HG03342 (cell line): ENCODE measurements around the gene CDC42EP2.

Experiments
- ATAC-seq: cut with Tn5 transposase; IDR thresholded peaks from one replicate; pipeline ENCODE4 v1.9.1; 2021; ENCODE audit warnings: mild to moderate bottlenecking, moderate library complexity; ENCODE audit not compliant: unreplicated experiment

Gene CDC42EP2

DNA sequence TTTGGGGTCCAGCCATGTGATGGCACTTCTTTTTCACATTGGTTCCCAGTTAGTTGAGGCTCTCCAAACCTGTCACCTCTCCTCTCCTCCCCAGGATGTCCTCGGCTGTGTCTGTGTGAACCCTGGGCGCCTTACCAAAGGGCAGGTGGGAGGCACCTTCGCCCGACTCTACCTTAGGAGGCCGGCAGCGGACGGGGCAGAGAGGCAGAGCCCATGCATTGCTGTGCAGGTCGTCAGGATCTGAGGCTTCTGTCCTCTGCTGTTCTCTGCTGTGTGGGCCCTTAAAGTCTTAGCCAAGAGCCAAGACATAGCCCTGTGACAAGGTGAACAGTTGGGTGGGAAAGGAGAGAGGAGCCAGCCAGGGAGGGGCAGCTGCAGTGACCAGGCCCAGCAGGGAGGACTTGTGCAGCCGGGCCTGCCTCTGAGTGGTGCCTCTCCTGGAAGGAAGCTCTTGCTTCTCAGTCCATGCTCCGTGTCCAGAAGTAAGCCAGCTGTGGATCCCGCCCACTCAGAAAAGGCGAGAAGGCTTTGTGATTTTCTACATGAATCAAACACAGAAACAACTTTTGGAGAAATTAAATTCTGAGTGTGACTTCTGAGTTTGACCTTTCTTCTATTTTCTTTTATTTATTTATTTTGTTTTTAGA, 17.5 kb upstream of the CDC42EP2 start:
- ATAC-seq, result no peak

GRCh38 chr11:65298131-65298535, 16.5 kb upstream of the CDC42EP2 start:
- ATAC-seq, result no peak

GRCh38 chr11:65298655-65299179, 15.9 kb upstream of the CDC42EP2 start:
- ATAC-seq, result no peak

GRCh38 chr11:65300621-65301275, 13.9 kb upstream of the CDC42EP2 start:
- no peak for ATAC-seq

GRCh38 chr11:65301491-65302329, 13.0 kb upstream of the CDC42EP2 start:
- no peak for ATAC-seq

DNA sequence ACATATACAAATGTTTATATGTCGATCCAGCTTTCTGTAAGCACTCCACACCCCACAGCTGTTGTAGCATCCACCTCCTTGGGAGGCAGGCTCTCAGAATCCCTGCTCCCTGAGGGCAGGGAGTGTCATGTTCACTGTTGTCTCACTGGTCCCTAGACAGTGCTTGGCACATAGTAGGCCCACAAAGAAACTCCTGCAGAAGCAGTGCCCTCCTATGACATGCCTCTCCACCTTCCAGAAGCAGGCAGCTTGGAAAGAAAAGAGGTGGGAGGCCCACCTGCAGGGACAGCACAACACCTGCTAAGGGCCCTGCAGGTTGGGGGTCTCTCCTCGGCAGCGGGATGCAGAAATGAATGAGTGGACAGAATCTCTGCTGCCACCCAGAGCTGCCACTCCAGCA, 11.1 kb upstream of the CDC42EP2 start:
- no peak for ATAC-seq

GRCh38 chr11:65304110-65304509, 10.6 kb upstream of the CDC42EP2 start:
- ATAC-seq, result no peak

- no peak for ATAC-seq
Measured at GRCh38 chr11:65304613-65305012, 10.1 kb upstream of the CDC42EP2 start.

DNA sequence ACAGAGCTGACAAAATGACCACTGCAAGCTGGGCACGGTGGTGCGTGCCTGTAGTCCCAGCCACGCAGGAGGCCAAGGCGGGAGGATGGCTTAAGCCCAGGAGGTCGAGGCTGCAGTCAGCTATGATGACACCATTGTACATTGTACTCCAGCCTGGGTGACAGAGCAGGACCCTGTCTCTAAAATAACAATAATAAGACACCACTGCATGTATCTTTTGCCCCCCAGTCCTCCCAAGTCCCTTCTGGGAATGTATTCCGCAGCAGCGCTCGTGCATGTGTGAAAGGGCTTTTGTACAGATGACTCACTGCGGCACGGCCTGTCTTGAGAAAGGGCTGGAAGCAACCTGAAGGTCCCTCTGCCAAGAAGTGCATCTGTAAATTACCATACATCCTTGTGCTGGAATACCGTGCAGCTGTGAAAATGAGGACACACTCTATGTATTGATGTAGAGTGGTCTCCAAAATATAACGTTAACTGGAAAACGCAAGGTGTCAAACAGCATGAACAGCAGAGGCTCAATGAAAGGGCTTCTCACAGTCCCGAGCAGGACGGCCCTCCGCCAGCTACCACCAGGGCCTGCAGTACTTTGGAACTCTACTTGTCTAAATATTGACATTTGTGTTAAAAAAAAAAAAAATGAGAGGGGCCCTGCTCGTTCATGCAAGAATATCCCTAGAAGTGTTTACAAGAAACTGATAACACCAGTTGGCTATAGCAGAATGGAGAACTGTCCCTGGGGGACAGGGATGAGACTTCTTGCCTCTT, 9.0 kb upstream of the CDC42EP2 start:
- no peak for ATAC-seq

- ATAC-seq, result no peak
Measured at GRCh38 chr11:65307298-65308229, 7.1 kb upstream of the CDC42EP2 start.

DNA sequence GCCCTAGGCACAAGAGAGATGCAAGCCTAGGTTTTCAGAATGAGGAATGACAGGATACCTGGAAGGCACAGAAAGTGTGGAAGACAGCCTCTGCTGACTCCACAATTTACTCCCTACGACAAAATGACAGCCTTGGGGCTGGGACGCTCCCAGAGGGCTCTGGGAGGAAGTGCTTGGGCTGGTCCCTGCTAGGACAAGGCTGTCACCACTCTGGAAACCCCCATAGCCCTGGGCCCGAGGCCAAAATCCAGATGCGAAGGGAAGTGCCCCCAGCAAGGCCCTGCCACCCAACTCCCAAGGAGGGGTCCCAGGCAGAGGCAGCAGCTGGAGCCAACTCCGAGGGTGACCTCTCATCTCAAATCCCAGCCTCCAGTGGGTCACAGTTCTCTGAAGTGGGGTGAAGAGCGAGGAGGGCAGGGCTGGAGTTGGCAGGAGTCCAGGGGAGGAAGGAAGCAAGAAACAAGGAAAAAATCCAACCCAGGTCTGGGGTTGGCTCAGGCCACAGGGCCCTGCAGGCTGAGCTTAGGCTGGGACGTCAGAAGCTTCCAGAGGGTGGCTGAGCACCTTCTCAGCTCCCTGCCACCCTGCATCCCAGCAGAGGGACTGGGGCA, 6.3 kb upstream of the CDC42EP2 start:
- ATAC-seq, result no peak

DNA sequence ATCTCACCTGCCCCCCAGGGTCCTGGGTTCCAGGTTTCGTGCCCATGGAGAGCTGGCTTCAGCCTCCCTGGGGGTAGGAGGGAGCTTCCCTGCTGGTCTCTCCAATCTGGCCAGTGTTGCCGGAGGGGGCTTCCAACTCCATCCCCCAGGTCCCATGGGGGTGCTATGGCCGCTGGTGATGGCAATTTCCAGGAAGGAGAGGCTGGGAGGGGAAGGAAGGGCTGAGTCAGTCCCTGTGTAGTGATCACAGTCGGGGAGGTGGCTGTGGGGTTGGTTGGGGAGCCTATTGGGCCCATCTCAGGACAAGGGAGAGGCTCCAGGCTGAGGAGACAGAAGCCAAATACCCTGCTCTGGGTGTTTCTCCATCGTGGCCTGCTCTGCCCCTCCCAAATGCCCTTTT, 5.7 kb upstream of the CDC42EP2 start:
- ATAC-seq, result no peak

DNA sequence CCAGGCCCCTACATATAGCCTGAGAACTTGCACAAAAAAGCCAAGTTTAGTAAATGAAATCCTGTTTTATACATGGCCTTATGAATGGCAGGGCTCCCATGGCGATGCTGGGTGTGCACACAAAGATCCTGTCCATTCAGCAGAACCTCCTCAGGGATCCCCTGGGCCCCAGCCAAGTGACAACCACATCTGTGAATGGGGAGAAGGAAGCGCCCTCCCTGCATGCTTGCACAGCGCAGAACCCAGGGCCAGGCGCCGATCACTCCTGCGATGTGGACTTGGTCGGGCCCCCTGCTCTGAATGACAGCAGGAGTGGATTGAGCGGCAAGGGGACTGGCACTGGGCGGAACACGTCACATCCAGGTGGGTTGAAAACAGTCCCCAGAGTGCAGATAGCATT, 4.5 kb upstream of the CDC42EP2 start:
- ATAC-seq, result no peak

GRCh38 chr11:65310736-65311135, 3.9 kb upstream of the CDC42EP2 start:
- no peak for ATAC-seq

GRCh38 chr11:65311170-65311678, 3.4 kb upstream of the CDC42EP2 start:
- ATAC-seq, result no peak

DNA sequence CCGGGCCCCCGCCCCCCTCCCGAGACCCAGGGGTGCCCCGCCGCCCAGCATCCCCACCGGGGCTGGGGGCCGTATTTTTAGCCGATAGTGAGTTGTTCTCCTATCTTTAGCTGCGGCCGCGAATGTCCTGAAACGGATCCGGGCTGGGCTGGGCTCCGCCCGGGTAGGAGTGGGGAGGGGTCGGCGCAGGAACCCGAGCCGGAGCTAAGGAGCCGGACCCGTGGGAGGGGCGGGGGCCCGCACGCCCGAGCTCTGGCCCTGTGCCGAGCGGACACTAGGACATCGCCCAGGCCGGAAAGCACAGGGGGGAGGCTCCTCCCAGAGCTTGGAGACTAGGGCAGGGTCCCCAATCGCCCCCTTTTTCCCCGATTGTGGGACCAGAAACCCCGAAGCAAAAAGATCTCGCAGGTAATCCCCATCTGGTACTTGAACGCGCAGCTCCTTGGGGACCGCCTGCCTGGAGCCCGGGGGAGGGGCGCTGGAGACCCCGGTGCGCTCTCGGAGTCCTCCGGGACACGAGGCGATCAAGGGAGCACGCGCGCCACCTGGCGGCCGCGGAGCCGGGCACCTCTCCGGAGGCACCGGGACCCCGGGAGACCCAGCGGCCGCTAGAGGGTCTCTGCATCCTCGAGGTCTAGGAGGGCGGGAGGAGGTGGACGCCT, 669 bp downstream of the CDC42EP2 start:
- no peak for ATAC-seq

- ATAC-seq, result no peak
Measured at GRCh38 chr11:65315866-65316226, 1.2 kb downstream of the CDC42EP2 start.

- ATAC-seq, result no peak
Measured at GRCh38 chr11:65316227-65317024, 1.8 kb downstream of the CDC42EP2 start.
